ENCODE measurements around the gene PHLPP1.

Gene PHLPP1

DNA sequence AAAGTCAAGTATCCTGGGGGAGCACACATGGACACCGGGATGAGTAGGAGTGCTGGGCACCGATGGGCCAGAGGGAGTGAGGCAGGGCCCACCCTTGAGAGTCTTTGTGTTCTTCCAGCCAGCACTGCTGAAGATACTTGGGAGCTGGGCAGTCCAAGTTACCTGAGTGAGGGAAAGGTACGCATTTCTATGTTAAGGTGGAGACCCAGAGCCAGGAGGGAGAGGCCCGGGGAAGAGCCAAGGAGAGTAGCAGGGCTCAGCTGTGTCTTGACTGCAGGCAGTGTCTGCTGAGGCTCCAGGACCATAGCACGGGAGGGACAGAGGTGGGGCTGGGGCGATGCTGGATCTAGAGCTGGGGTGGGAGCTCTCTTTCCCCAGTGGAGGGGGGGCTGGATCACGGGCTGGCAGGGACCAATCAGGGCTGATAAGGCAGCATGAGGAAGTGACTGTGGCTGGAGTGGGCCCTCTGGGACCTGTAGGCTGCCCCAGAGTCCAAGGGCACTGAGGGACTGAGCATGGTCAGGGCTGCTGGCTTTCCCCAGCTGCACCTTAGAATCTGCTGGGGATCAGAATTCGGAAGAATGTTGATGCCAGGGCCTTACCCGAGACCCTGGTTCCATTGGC, 289.2 kb downstream of the PHLPP1 start:
- no peak overlapping the region for H3K4me3 ChIP-seq (ENCODE audit: low read length)
- no peak for DNase-seq (ENCODE audit: low read depth, low spot score)

DNA sequence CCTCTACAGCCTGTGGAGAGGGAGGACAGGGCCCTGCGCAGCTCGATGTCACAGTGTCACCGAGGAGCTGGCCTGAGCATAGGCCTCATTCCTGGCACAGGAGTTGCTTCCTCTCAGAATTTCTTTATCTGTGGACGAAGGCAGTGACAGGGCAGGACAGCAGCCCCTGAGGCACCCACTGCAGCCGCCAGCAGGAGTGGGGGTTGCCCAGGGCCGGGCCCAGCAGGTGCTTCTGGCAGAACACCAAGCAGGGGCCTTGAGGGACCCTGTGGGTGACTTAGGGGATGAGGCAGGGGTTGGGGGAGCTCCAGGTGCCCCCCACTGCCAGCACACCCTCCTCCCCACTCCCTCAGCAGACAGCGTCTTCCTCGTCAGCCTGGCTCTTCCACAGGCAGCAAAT, 290.0 kb downstream of the PHLPP1 start:
- DNase-seq (ENCODE audit: low read depth, low spot score) = no peak
- H3K4me3 ChIP-seq (ENCODE audit: low read length) = no peak overlapping the region

DNA sequence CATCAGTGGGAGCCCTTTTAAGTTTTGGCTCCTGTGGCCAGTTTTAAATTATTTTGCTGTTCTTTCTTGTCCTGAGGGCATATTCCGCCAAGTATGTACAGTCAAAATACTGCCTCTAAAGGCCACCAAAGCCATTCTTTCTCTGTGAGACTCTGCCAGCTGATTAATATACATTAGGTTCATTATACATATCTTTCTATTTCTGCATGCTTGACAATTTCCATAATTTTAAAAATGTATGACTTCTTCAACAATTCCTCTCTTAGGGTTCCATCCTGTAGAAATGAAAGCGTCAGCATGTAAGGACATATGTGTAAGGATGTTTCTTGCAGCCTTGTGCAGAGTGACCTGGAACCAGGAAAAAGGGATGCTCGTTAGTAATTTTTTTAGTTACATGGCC, 291.9 kb downstream of the PHLPP1 start:
- DNase-seq (ENCODE audit: low read depth, low spot score) = no peak

DNA sequence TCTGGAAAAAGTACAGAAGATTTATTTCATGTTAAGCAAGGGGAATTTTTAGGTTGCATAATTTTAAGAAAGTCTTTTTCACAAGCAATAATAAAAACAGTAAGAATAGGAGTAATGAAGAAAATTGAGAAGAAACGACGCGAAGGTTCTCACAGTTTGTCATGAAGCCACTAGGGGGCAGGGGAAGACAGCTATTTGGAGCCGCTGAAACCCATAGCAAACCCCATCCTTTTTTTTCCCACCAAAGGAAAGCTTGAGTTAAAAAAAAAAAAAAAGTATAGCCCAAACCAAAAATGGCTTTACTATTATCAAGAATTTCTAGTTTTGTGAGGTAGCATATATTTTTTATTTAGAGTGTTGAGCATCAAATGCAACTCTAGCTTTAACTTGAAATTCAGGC, 300.9 kb downstream of the PHLPP1 start:
- DNase-seq (ENCODE audit: low read depth, low spot score) = peak; percentile 61
- H3K4me3 ChIP-seq (ENCODE audit: low read length) = no peak overlapping the region

More for the DNA sequence above, 291.9 kb downstream of the PHLPP1 start:
- no peak overlapping the region for H3K4me3 ChIP-seq (ENCODE audit: low read length)

DNA sequence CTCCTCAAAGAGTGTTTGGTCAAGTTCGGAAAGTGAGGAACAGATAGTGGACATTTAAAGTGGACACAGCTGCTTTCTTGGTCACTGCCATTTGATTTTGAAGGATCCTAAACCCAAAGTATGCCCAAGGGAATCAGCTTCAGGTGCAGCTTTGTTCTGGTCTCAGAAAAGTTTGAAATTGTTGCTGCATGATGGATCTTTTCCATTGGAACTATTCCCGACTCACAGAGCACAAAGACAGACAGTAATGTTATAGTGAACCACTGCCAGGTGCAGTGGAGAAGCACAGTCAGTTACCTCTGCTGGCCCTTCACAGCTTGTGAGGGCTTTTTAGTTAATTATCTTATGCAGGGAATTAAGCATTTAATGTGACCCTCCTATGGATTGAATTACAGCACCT, 301.7 kb downstream of the PHLPP1 start:
- no peak for DNase-seq (ENCODE audit: low read depth, low spot score)
- no peak overlapping the region for H3K4me3 ChIP-seq (ENCODE audit: low read length)

GRCh38 chr18:63017977-63018376, 302.6 kb downstream of the PHLPP1 start:
- no peak for DNase-seq (ENCODE audit: low read depth, low spot score)
- H3K4me3 ChIP-seq (ENCODE audit: low read length) = no peak overlapping the region

GRCh38 chr18:63022429-63023022, 307.2 kb downstream of the PHLPP1 start:
- DNase-seq (ENCODE audit: low read depth, low spot score) = no peak
- no peak overlapping the region for H3K4me3 ChIP-seq (ENCODE audit: low read length)

- no peak overlapping the region for H3K4me3 ChIP-seq (ENCODE audit: low read length)
- DNase-seq (ENCODE audit: low read depth, low spot score) = peak; percentile 7
Measured at GRCh38 chr18:63025251-63026090, 310.1 kb downstream of the PHLPP1 start.

DNA sequence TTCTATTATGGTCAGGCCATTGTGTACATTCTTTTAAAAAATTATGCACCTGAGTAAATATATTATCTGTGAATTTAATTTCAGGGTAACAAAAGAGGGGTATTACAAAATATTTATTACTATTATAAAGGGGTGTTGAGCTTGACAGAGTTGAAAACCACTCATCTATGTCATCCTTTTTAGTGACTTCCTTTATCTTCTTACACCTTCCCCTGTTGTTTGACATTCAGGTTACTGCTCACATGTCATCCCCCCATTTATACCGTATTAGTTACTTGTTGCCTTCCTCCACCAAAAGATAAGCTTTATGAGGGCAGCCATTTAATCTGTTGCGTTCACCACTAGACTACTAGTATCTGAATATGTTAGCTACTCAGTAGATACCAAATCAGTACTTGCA, 313.0 kb downstream of the PHLPP1 start:
- DNase-seq (ENCODE audit: low read depth, low spot score) = no peak
- no peak overlapping the region for H3K4me3 ChIP-seq (ENCODE audit: low read length)

All from Jurkat, Clone E6-1 (cell line).